ENCODE measurements around the gene EXOC4.

GRCh38 chr7:133484086-133484485 is 231.2 kb downstream of the EXOC4 start:
- TF ChIP-seq POLR2A (IDR thresholded peaks at IDR 0.05; ENCODE audit: low read length), result no peak
- TF ChIP-seq GATA1 (IDR thresholded peaks at IDR 0.05; ENCODE audit: low read depth, low read length), result no peak

All from erythroblast (primary cell).